GM19463 (cell line): ENCODE data around the gene RELN.
A peak's percentile ranks its signal among the peaks of the same experiment; 100 is the strongest.
"Not testable (repeated sequence)": the region's sequence is repeated elsewhere in the genome, so short reads cannot be mapped to it uniquely, and the experiment has no call there.

ENCODE experiments used
- ATAC-seq: cut with Tn5 transposase; IDR thresholded peaks from one replicate; pipeline ENCODE4 v1.9.1; 2021; ENCODE audit warnings: mild to moderate bottlenecking, moderate library complexity; ENCODE audit not compliant: unreplicated experiment

RELN gene

DNA sequence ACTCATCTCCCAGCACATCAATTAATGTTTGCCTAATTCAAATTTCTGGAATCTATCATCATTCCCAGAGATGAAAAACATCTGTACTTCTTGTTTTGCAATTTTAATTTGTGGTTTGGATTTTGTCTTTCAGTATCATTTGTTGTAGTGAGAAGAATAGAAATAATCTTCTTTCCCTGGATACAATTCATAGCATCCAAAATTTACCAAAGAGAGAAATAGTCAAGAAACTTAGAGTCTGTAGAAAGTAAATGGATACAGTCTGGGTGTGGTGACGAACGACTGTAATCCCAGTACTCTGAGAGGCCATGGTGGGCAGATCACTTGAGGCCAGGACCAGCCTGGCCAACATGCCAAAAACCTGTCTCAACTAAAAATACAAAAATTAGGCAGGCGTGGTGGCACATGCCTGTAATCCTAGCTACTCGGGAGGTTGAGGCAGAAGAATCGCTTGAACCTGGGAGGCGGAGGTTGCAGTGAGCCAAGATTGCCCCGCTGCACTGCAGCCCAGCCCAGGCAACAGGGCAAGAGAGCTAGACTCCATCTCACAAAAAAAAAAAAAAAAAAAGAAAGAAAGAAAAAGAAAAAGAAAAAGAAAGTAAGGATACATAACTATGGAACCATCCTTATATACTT is 193.0 kb downstream of the RELN start:
- ATAC-seq: no peak

DNA sequence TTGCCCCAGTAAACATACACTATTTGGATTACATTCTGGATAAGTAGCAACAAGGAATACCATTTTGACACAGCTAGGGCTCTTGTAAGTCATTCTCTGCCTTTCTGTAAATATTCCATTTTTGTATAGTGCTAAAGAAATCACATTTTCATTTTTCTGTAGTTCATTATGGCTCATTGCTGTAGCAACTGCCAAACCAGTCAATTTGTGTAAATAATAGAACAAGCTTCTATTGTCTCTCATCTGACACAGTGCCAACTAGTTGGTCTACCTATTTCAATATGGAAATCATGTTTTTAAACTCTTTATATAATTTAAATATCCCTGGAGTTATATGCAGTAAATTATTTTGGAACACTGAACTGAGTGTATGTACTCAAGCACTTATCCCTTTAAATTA is 193.7 kb downstream of the RELN start:
- ATAC-seq: no peak

DNA sequence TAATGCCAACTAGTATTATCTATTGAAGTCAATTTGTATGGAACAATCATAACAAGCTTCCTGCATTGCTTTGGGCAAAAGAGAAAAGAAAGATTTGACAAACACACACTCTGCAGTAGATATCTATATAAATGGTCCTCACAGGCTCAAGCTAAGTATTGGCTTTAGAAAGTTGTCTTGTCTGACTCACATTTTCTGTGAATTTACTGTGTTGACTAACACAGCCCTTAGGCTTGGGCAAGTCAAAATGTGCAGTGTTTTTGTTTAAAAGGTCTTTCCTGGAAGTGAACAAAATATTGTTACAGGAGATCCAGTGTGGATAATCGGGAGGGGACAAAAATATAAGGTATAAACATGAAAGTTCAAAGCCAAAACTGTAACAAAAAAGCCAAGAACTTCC is 194.4 kb downstream of the RELN start:
- no peak for ATAC-seq

DNA sequence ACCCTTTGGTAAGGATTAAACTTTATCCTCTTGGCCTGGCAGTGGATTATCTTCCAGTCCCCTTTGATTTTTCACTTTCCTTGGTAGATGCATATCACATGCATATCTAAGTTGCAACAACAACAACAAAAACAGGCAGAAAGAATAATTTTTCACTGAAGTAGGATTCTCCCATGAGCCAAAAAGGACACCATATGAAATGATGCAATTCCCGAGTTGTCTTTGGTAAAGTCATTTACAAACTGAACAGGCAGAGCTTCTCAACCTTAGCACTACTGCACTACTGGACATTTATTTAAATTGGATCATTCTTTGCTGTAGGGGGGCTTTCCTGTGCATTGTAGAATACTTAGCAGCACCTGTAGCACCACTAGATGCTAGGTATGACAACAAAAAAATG is 195.0 kb downstream of the RELN start:
- ATAC-seq: no peak

DNA sequence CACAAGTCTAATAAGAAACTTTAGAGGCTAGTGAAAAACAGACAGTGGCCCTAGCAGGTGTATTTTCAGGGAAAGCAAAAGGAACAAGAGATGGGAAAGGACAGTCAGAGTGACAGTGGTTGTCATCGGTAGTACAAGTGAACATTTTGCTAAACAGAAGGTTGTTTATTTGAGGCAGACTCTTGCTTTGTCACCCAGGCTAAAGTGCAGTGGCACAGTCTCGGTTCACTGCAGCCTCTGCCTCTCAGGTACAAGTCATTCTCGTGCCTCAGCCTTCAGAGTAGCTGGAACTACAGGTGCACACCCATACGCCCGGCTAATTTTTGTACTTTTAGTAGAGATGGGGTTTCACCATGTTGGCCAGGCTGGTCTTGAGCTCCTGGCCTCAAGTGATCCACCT is 195.8 kb downstream of the RELN start:
- ATAC-seq: no peak

DNA sequence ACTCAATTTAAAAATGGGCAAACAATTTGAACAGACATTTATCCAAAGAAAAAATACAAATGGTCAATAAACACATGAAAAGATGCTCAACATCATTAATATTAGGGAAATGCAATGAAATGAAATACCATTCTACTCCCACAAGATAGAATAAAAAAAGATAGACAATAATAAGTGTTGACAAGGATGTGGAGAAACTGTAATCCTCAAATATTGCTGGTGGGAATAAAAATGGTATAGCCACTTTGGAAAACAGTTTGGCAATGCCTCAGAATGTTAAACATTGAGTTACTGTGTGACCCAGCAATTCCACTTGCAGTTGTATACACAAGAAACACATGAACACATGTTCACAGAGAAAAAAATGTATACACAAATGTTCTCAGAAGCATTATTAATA is 197.6 kb downstream of the RELN start:
- ATAC-seq: no peak

DNA sequence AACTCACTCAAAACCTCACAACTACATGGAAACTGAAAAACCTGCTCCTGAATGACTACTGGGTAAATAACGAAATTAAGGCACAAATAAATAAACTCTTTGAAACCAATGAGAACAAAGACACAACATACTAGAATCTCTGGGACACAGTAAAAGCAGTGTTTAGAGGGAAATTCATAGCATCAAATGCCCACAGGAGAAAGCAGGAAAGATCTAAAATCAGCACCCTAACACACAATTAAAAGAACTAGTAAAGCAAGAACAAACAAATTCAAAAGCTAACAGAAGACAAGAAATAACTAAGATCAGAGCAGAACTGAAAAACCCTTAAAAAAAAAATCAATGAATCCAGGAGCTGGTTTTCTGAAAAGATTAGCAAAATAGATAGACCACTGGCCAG is 202.4 kb downstream of the RELN start:
- ATAC-seq: not testable (repeated sequence)

DNA sequence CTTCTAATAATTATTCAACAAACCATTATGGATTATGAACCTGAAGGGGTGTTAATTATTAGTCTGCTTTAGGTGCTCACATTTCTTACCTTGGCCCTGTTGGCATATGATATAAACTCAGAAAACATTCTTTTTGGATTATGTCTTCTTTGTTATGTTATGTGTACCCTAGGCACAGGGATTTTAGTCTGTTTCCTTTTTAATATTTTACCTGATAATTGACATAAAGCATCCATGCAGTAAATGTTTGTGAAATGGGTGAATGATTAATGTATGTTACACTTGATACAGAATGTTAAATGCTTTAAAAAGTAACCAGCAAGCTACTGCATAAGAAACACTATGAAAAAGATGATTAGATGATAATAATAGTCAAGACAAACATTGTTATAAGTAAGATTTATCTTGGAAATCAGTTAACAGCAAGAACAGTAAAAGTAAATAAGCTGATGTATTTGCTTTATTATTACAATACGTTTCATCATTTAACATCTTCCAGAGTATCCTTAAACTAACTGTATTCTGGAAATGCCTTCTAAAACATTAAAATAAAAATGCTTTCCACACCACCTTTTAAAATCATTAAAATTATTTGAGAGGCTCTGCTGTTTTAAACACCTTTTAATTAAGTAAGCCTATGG is 204.7 kb downstream of the RELN start:
- ATAC-seq: no peak

DNA sequence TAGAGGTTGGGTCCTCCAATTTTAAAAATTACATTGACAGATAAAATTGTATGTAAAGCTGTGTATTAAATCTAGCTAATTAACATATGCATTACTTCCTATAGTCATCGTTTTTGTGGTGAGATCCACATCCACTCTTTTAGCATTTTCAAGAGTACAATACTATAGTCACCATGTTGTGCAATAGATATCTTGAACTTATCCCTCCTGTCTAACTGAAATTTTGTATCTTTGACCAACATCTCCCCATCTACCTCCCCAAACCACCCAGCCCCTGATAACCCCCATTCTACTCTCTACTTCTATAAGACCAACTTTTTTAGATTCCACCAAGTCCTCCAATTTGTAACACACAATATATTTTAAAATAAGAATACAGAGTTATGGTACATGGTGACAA is 208.0 kb downstream of the RELN start:
- no peak for ATAC-seq

DNA sequence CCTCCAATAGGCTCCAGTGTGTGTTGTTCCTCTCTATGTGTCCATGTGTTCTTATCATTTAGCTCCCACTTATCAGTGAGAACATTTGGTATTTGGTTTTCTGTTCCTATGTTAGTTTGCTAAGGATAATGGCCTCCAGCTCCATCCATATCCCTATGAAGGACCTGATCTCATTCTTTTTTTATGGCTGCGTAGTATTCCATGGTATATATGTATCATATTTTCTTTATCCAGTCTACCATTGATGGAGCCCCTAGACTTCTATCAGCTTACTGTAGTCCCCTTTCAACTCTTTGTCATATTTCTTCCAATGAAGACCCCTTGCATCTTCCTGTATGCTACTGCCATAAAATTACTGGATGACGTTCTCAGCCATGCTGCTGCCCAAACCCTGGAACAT is 208.9 kb downstream of the RELN start:
- ATAC-seq: not testable (repeated sequence)

DNA sequence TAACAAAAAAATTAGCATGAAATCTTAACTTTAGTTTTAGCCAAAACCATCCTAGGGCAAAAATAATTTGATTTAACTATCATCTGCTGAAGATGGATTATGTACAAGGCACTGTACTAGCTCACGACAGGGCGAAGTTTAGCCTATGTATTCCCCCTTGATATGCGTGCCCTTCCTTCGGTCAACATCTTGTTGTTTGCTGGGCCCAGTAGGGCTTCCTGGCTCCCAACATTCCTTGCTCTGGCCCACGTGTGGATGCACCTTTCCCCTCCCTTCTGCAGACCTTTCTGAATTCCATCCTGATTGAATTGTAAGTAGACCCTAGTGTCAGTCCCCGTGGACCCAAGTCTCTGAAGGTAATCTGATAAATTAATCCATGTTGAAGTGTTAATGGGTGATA is 212.0 kb downstream of the RELN start:
- ATAC-seq: no peak

DNA sequence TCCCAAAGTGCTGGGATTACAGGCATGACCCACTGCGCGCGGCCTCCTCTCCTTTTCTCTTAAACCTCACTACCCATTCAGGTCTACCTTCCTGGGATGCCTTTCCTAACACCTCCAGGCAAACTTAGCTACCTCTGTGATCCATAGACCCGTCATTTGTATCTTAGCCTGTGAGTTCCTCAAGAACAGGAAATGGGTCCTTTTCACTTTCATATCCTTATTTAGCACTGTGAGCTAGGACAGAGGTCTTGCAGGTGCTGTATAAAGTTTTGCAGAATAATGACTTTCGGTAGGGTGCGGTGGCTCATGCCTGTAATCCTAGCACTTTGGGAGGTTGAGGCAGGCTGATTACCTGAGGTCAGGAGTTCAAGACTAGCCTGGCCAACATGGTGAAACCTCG is 215.7 kb downstream of the RELN start:
- ATAC-seq: peak; percentile 44

DNA sequence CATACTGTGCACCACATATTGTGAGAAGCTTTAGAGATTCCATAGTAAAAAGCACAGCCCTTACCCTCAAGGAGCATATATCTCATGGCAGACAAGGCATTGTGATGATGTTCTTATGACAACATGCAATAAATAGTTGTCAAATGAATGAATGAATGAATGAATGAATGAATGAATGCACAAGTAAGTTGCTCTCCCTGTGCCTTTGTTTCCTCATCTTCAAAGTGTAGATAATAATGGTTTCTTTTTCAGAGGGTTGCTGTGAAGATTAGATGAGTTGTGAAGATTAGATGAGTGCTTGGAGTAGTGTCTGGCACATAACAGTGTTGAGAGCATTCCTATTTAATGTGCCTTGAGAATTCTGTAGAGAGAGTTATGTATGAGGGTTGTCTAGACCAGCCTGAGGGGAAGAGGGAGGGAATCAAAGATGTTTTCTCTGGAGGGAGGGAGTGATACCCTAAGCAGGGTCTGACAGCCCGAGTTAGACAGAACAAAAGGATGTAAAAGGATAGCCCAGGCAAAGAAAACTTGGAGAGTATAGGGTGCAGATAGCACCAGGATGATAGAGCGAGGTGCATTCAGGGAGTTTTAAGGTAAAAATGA is 217.2 kb downstream of the RELN start:
- no peak for ATAC-seq

DNA sequence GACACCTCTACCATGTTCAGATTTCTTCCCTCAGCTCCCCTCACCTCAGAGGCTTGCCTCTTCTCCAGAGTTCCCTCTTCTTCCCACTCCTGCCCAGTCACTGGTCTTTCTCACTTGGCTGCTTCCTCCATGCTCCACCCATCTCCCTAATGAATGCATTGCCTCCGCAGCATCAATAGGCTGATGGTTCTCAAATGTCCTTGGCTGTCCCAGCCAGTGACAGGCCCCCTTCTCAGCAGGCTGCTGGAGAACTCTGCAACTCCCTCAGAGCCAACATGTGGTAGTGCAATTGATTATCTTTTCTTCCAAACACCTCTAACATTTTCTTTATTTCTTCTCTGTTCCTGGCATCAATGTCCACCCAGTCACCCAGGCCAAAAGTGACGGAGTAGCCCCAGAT is 218.2 kb downstream of the RELN start:
- no peak for ATAC-seq

DNA sequence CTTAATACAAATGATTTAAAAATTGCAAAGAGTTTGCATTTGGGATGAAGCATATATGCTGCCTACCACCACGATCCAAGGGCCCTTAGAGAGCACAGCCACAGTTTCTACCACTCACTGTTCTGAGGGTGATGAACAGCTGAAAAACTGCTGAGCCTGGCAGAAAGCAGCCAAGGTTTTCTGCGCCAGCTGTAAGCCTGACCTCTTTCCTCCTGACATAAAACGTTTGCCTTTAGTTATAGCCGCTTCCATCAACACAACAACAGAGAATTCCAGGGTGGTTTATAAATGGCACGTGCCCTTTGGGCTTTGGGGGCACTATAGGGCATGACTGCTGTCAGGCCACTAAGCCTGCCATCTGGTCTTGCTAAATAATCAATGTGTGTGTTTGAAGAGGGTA is 222.8 kb downstream of the RELN start:
- ATAC-seq: no peak

DNA sequence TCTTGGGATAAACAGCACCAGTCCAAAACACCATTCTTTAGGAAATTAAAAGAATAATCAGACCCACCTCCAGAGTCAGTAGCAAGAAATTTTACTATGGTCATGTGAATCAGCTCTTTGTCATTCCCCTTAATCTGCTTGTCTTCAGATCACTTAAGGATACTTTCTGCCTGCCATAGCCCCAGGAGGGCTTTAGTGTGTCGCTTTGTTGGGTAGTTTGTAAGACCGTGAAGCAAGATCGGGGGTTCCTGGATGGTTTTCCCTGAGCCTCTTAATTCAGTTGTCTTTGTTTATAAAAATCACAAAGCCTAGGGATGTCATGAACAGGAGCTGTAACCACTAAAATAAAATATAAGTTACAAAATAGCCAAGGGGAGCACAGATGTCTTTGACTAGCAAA is 223.6 kb downstream of the RELN start:
- no peak for ATAC-seq

DNA sequence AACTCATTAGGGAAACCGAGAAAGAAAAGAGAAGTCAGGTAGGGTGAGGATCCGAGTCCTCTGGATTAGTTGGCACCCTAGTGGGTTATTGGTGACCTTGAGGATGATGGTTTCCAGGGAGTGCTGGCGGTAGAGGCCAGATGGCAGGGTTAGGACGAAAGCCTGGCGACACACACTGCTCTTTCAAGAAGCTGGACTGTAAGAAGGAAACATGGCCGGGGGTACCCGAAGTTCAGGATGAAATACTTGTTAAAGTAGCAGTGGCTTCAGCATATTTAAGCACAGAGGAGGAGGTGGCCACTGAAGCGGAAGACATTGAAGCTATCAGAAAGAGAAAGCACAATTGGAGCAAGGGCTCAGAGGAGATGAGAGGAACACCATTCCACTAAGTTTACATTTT is 224.6 kb downstream of the RELN start:
- no peak for ATAC-seq

DNA sequence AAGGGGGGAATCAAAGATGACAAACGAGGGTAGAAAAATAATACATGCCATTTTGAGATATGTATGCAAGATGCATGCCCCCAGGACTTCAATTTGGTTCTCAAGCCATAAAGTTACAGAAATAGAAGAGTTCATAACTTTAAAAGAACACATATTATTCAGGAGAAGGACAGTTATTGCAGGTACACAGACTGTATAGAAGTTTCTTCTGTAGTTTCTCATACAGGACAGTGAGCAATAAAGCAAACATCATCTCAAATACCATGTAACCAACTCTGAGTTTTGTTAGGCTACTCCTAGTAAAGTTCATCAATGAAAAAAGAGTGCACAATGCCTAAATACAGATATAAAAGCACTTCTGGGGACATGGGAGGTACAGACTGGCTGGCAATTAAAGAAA is 226.6 kb downstream of the RELN start:
- no peak for ATAC-seq

DNA sequence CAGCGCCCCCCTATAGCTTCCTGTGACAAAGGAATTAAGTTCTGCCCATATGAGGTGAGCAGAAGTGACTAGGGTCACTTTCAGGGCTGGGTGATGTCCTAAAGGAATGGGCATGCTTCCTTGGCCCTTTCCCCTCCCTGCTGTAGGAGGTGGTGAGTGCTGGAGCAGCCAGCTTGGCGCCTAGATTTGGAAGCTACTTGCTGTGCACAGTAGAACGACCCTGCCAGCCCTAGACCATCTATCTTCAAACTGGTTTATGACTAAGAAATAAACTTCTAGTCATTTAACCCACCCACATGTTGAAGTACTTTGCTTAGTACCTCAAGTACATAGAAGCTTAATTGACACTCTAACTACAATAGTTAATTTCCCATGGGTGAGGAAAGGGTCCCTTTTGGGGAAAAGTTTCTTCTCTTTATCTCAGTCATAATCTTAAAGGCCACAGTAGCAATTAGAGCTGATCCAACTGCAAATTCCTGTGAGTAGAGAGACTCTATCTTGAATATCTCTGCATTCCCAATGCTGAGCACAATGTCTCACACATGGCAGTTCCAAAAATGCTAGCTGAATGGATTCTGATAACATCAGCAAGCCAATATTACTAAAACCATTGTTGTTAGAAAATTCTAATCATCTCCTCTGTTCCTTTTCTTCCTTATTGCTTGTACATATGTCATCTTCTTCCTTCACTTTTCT is 227.2 kb downstream of the RELN start:
- no peak for ATAC-seq

DNA sequence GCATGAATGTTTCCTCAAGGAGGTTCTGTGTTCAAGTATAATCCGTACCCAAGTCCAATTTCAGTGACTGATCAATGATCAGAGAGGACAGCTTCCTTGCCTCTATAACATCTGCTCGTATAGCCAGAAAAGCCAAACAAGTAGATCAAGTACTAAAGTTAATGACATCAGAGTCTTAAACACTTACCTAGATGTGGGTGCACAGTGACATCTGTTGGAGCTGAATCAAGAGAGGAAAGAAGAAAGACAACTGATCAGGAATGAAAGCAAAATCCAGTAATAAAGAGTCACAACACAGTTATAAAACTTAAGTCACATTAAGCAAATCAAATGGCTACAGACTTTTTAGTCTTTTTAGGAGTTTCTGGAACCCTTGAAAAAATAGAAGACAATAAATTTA is 236.5 kb downstream of the RELN start:
- no peak for ATAC-seq

DNA sequence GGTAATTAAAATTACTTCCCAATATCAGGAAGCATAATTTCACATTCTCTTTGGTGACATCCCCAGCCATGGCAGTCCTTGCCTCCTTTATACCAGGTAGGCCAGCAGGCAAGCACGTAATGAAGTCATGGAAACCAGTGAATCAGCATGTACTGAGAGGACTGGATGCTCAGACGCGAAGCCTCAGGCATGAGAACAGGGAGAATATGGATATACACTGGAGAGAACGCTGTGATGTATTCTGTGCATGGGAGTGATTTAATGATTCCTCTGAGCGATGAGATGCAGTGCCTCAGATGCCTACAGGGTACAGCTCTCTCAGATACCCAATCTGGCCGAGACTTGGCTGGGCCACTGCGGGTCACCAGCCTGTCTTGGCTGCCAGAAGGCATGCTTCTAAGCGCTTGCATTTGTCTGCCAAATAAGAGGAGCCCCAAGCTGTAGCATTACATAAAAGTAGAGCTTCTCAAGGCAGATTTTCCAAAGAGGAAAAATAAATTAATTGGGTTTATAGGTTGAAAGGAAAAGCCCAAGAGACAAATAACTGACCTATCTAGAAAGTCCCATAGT is 238.1 kb downstream of the RELN start:
- no peak for ATAC-seq

DNA sequence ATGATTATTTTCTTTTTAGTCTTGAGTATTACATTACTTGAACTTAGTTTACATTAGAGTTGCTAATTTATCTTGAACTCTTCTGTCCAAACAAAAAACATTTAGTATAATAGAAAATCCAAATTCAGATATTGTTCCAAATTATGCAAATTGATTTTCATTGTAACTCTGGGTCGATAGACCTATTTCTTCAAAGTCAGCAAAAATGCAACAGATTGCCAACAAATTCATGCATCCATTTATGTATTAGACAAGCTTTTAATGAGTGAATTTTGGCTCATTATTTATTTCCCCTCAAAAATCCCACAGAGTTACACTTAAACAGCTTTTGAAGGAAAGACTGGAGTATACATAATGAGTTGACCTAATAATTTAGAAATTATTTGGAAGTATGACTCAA is 240.8 kb downstream of the RELN start:
- ATAC-seq: no peak
